Muscle of back (tissue), 11 donors: ENCODE results near the gene MBD6. TPM values are rescaled to one million over a fixed set of nuclear protein-coding genes. Genes with fewer than 3 reads are reported as not detected.
"Not testable (repeated sequence)": the region's sequence is repeated elsewhere in the genome, so short reads cannot be mapped to it uniquely, and the experiment has no call there.

ENCODE experiments used
- DNase-seq, 3 donors: peaks; one replicate each; pipeline versions ENCODE4 v3.0.0 to v3.0.0-alpha.2; 2013
- polyA plus RNA-seq, 10 donors: library from polyadenylated mRNA; unstranded; fragments of 120-200 nt; gene quantifications; one replicate each; pipeline ENCODE4 v1.2.1, GENCODE V29; 2013; ENCODE audit not compliant: insufficient read length in 10 of 10

Gene MBD6
- polyA plus RNA-seq, 10 donors: 29.4 to 50.0 (median 36.5) TPM

DNA sequence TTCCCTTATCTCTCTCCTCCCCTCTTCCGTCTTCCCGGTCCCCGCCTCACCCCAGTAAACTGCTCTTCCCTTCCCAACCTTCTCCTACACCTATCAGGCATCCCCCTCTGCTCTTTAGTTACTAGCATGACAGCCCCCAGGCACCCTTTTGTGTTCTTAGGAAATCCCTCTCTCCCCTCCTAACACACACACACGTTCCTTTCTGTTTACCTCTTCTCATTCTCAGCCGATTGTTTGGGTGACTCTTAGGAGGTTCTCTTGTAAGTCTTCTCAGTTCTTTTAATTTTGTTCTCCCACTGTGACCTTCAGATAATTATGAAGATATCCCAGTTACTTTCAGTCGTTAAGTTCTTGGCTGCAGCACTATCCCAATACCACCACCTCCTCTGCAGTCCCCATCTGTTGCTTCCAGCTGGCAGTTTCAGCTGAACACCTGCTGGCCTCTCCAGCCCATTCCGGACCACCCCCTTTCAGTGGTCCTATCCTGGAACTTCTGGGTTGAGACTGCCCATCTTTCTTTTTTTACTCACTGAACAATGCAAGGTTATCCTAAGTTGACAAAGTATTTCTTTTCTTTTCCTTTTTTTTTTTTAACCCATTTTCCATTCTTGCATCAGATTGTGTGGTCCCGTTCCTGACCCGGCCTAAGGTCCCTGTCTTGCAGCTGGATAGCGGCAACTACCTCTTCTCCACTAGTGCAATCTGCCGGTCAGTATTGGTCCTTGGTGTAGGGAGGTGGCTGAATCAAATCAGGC is 34.0 kb upstream of the MBD6 start:
- no peak for DNase-seq

DNA sequence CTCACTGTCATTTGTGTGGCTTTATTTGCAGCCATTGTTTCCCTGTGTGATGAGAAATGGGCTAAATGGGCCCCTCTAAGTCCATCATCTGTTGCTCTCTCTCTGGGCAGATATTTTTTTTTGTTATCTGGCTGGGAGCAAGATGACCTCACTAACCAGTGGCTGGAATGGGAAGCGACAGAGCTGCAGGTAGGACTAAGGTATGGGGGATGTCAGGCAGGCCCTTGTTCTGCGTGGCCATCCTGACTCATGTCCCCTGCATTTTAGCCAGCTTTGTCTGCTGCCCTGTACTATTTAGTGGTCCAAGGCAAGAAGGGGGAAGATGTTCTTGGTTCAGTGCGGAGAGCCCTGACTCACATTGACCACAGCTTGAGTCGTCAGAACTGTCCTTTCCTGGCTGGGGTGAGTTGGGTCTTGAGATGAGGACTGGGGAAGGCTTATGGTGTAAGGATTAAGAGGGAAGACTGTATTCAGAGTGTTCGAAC is 33.4 kb upstream of the MBD6 start:
- DNase-seq: no peak

DNA sequence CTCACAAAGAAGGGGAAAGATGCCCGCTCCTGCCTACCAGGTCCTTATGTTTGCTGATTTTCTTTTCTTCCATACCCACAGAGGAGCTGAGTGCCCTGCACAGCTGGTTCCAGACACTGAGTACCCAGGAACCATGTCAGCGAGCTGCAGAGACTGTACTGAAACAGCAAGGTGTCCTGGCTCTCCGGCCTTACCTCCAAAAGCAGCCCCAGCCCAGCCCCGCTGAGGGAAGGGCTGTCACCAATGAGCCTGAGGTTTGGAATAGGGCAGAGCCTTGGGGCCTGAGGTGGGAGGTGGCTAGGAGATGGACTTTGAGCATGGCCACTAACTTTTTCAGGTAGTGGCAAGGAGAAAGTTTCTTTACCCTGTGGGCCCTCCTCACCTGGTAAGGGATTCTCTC is 32.5 kb upstream of the MBD6 start:
- no peak for DNase-seq

- DNase-seq: no peak
Measured at GRCh38 chr12:57491393-57492280, 31.0 kb upstream of the MBD6 start.

- not testable (repeated sequence) for DNase-seq
Measured at GRCh38 chr12:57495051-57495701, 27.4 kb upstream of the MBD6 start.

- no peak for DNase-seq
Measured at GRCh38 chr12:57496822-57497221, 25.8 kb upstream of the MBD6 start.

DNA sequence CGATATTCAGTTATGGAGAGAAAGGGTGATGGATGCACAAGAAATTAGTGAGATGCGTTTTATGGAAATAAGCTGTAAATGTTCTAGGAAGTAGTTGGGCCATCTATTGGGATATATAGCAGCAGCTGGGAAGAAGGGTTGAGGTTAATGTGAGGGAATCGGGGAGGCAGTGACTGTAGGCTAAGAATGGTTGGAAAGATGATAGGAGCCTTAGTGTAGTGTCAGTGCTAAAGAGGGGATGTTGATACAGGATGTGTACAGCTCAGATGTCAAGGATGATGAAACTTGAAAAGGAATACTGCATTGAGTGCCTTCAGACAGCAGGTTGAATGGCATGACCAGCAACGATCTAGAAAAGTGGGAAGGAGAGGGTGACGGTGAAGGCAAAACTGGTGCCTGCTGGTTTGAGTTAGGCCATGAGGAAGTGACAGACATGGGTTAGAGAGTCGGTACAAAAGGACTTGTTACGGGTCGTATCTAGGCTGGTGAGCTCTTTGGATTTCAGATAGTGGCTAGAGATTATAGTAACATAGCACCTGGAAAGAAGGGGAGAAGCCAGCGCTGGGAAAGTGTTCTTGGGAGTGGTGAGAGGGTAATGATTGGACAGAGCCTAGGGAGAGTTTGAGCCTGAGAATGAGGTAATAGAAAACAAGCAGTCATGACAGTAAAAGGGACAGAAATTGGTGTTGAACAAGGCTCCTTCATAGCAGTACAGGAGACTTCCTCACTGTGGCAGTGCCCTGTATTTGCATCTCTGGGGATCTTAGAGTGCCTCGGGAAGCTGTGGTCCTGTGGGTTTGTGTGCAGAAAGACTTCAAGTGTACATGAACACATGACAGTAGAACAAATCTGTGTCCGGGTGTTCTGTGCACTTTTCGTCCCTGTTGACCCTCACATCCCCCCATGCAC is 25.1 kb upstream of the MBD6 start:
- no peak for DNase-seq

- DNase-seq: no peak
Measured at GRCh38 chr12:57498132-57498502, 24.5 kb upstream of the MBD6 start.

DNA sequence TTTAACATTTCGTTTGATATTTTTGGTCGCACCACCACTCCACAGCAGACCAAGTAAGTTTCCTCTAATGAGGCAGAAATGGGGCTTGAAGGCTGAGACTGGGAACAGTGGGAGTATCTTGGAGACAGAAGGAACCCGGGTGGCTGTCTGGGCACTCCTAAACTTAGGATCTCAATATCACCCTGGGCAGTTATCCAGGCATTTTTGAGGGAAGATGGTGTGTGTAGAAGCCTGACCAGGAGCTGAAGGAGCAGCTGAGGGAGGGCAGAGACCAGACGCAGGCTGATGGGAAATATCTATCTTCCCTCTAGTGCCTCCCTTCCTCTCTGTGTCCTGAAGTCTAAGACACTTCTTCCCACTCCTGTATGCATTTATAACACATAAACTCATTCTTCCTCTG is 24.1 kb upstream of the MBD6 start:
- no peak for DNase-seq

- DNase-seq: no peak
Measured at GRCh38 chr12:57500213-57500612, 22.4 kb upstream of the MBD6 start.

DNA sequence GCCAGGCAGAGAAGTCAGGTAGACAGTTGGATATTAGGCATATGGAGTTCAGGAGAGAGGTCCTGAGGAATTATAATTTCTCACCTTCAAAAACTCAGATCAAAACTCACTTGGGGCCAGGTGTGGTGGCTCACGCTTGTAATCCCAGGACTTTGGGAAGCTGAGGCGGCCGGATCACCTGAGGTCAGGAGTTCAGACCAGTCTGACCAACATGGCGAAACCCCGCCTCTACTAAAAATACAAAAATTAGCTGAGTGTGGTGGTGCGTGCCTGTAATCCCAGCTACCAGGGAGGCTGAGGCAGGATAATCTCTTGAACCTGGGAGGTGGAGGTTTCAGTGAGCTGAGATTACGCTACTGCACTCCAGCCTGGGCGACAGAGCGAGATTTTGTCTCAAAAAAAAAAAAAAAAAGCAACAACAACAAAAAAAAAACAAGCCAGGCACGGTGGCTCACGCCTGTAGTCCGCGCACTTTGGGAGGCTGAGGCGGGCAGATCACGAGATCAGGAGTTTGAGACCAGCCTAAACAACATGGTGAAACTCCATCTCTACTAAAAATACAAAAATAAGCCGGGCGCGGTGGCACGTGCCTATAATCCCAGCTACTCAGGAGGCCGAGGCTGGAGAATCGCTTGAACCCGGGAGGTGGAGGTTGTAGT is 20.2 kb upstream of the MBD6 start:
- DNase-seq: not testable (repeated sequence)

DNA sequence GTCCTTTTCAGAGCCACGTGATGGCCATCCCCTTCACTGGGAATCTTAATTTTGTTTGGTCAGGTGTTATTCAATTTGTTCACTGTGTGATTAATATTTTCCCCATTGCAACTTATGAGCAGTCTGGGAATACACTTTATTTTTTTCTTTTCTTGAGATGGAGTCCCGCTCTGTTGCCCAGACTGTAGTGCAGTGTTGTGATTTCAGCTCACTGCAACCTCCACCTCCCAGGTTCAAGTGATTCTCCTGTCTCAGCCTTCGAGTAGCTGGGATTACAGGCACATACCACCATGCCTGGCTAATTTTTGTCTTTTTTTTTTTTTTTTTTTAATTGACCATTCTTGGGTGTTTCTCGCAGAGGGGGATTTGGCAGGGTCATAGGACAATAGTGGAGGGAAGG is 16.1 kb upstream of the MBD6 start:
- DNase-seq: not testable (repeated sequence)

DNA sequence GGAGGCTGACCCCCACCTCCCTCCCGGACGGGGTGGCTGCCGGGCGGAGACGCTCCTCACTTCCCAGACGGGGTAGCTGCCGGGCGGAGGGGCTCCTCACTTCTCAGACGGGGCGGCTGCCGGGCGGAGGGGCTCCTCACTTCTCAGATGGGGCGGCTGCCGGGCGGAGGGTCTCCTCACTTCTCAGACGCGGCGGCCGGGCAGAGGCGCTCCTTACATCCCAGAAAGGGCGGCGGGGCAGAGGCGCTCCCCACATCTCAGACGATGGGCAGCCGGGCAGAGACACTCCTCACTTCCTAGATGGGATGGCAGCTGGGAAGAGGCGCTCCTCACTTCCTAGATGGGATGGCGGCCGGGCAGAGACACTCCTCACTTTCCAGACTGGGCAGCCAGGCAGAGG is 14.8 kb upstream of the MBD6 start:
- DNase-seq: not testable (repeated sequence)

DNA sequence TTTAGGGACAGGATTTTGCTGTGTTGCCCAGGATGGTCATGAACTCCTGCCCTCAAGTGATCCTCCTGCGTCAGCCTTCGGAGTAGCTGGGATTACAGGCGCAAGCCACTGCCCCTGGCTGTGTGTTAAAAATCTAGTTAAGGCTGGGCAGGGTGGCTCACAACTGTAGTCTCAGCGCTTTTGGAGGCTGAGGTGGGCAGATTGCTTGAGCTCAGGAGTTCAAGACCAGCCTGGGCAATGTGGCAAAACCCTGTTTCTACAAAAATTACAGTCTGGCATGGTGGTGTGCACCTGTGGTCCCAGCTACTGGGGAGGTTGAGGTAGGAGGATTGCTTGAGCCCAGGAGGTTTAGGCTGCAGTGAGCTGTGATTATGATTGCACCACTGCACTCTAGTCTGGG is 11.5 kb upstream of the MBD6 start:
- DNase-seq: no peak

DNA sequence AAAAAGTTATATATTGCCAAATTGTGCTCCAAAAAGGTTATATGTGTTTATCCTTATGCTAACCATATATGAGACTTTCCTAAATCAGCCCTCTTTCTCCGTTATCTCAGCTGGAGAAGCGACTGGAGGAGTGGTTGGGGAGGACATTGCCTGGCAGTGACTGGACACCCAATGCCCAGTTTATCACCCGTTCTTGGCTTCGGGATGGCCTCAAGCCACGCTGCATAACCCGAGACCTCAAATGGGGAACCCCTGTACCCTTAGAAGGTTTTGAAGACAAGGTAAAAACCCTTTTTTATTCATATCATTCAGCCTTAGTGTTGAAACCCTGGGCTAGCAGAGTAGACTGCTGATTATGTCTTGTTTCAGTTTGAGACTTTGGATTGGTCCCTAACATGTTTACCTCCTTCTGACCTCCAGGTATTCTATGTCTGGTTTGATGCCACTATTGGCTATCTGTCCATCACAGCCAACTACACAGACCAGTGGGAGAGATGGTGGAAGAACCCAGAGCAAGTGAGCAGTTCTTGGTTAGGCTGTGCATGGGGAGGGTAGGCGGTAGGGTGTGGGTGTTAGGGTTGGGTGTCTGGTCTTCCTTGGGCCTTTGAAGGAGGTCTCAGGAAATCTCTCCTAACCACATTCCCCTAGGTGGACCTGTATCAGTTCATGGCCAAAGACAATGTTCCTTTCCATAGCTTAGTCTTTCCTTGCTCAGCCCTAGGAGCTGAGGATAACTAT is 10.9 kb upstream of the MBD6 start:
- DNase-seq: no peak

GRCh38 chr12:57512665-57513064 is 10.0 kb upstream of the MBD6 start:
- no peak for DNase-seq

DNA sequence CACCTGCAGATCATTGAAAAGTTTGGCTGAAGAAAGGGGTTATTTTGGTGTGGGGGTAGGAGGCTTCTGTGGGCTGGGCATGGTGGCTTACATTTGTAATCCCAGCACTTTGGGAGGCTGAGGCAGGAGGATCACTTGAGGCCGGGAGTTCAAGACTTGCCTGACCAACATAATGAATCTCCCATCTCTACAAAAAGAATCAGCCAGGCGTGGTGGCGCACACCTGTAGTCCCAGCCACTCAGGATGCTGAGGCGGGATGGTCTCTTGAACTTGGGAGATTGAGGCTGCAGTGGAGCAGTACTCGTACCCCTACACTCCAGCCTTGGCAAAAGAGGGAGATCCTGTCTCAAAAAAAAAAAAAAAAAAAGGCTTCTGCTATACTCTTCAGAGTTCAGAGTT is 9.4 kb upstream of the MBD6 start:
- DNase-seq: no peak

DNA sequence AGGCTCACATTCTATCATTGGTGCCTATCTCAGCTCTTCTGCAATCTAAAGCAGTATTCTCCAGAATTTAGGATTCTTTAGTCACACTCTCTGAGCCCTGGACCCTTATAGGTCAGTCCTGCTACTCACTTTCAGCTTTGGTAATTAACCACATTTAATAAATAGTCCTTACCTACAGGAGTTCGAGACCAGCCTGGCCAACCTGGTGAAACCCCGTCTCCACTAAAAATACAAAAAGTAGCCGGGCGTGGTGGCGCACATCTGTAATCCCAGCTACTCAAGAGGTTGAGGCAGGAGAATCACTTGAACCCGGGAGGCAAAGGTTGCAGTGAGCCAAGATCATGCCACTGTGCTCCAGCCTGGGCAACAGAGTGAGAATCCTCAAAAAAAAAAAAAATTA is 8.9 kb upstream of the MBD6 start:
- not testable (repeated sequence) for DNase-seq

GRCh38 chr12:57514246-57514645 is 8.4 kb upstream of the MBD6 start:
- not testable (repeated sequence) for DNase-seq
